ENCODE results near the gene LIPJ. TPM values are rescaled to one million over a fixed set of nuclear protein-coding genes. Genes with fewer than 3 reads are reported as not detected.
A peak's percentile ranks its signal among the peaks of the same experiment; 100 is the strongest.

Gene LIPJ
- total and polyA plus RNA-seq, 10 of the 15 experiments (the other 5 are each of a cell fraction or from before 2014, with no cell fraction given), result 0.03 to 0.23 (median 0.08) TPM; not detected in 5

DNA sequence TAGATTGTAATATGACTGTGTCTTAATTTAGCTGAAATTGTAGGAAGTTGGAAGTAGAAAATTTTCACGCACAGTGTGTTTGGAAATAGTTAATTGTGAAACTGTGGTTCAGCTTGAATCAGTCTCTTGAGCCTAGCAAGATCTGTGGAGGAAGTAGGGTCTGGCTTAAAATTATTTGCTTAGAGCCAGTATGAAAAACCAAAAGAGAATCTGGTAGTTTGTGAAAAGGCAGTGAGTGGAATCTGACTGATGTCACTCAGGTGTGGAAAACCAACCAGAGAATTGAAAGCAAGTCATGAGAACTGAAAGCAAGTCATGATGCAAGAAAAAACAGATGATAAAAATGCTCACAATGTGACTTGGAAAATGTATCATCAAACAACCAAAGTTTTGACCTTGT, 11.5 kb downstream of the LIPJ start (continued):
- TF ChIP-seq JUNB (IDR thresholded peaks at IDR 0.05), result 0 out of 2 replicates have a peak, but pooled peaks have one; percentile 18
- TF ChIP-seq BCLAF1 (IDR thresholded peaks at IDR 0.05), result no peak
- TF ChIP-seq IKZF2 (IDR thresholded peaks at IDR 0.05), result peak; percentile 19 to 52; a peak in 2 of 4 replicates
- TF ChIP-seq, protein P1, sequence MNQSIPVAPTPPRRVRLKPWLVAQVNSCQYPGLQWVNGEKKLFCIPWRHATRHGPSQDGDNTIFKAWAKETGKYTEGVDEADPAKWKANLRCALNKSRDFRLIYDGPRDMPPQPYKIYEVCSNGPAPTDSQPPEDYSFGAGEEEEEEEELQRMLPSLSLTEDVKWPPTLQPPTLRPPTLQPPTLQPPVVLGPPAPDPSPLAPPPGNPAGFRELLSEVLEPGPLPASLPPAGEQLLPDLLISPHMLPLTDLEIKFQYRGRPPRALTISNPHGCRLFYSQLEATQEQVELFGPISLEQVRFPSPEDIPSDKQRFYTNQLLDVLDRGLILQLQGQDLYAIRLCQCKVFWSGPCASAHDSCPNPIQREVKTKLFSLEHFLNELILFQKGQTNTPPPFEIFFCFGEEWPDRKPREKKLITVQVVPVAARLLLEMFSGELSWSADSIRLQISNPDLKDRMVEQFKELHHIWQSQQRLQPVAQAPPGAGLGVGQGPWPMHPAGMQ (IDR thresholded peaks at IDR 0.05; ENCODE audit: borderline replicate concordance), result no peak
- no peak for TF ChIP-seq SIN3A (IDR thresholded peaks at IDR 0.05; ENCODE audit: low read depth, low read length)
- TF ChIP-seq, protein P2, sequence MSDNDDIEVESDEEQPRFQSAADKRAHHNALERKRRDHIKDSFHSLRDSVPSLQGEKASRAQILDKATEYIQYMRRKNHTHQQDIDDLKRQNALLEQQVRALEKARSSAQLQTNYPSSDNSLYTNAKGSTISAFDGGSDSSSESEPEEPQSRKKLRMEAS (IDR thresholded peaks at IDR 0.05; ENCODE audit: low read depth, low read length), result no peak
- no peak for TF ChIP-seq BCL11A (IDR thresholded peaks at IDR 0.05; ENCODE audit: low read depth, low read length)
- 0 out of 2 replicates have a peak, but pooled peaks have one; percentile 22 for TF ChIP-seq EED (IDR thresholded peaks at IDR 0.05; ENCODE audit: low read depth)
- TF ChIP-seq CREB1 (IDR thresholded peaks at IDR 0.05; ENCODE audit: low read depth), result peak; percentile 68; the same call in 1 of the 2 replicates
- TF ChIP-seq LARP7 (IDR thresholded peaks at IDR 0.05), result no peak
- TF ChIP-seq, protein P3, sequence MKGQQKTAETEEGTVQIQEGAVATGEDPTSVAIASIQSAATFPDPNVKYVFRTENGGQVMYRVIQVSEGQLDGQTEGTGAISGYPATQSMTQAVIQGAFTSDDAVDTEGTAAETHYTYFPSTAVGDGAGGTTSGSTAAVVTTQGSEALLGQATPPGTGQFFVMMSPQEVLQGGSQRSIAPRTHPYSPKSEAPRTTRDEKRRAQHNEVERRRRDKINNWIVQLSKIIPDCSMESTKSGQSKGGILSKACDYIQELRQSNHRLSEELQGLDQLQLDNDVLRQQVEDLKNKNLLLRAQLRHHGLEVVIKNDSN (IDR thresholded peaks at IDR 0.05; ENCODE audit: borderline replicate concordance, extremely low read length, insufficient read depth, low read depth, low read length), result no peak
- TF ChIP-seq MEF2A (IDR thresholded peaks at IDR 0.05; ENCODE audit: insufficient read depth, low read depth, low read length), result no peak
- TF ChIP-seq E4F1 (IDR thresholded peaks at IDR 0.05; ENCODE audit: borderline replicate concordance, partially characterized antibody), result no peak
- no peak for TF ChIP-seq NRF1 (conservative IDR thresholded peaks at IDR 0.05; ENCODE audit: low read depth, low read length)
- TF ChIP-seq, protein P4, sequence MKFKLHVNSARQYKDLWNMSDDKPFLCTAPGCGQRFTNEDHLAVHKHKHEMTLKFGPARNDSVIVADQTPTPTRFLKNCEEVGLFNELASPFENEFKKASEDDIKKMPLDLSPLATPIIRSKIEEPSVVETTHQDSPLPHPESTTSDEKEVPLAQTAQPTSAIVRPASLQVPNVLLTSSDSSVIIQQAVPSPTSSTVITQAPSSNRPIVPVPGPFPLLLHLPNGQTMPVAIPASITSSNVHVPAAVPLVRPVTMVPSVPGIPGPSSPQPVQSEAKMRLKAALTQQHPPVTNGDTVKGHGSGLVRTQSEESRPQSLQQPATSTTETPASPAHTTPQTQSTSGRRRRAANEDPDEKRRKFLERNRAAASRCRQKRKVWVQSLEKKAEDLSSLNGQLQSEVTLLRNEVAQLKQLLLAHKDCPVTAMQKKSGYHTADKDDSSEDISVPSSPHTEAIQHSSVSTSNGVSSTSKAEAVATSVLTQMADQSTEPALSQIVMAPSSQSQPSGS (IDR thresholded peaks at IDR 0.05; ENCODE audit: low read length), result peak; percentile 42; the same call in 1 of the 2 replicates
- TF ChIP-seq PAX5 (IDR thresholded peaks at IDR 0.05; ENCODE audit: borderline replicate concordance, low read depth, low read length), result no peak
- no peak for TF ChIP-seq RBBP5 (conservative IDR thresholded peaks at IDR 0.05)
- TF ChIP-seq, protein P5, sequence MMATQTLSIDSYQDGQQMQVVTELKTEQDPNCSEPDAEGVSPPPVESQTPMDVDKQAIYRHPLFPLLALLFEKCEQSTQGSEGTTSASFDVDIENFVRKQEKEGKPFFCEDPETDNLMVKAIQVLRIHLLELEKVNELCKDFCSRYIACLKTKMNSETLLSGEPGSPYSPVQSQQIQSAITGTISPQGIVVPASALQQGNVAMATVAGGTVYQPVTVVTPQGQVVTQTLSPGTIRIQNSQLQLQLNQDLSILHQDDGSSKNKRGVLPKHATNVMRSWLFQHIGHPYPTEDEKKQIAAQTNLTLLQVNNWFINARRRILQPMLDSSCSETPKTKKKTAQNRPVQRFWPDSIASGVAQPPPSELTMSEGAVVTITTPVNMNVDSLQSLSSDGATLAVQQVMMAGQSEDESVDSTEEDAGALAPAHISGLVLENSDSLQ (IDR thresholded peaks at IDR 0.05), result peak; percentile 94
- no peak for TF ChIP-seq SIX5 (IDR thresholded peaks at IDR 0.05; ENCODE audit: low read depth, low read length, severe bottlenecking)
- TF ChIP-seq CREM (IDR thresholded peaks at IDR 0.05; ENCODE audit: low read depth), result peak; percentile 51; the same call in 1 of the 2 replicates
- TF ChIP-seq NFYA (IDR thresholded peaks at IDR 0.05; ENCODE audit: borderline replicate concordance, low read depth, low read length), result no peak
